Fibroblast of villous mesenchyme (primary cell): ENCODE results near the gene TXNDC16. TPM values are rescaled to one million over a fixed set of nuclear protein-coding genes. Genes with fewer than 3 reads are reported as not detected.
A peak's percentile ranks its signal among the peaks of the same experiment; 100 is the strongest.
"Not testable (repeated sequence)": the region's sequence is repeated elsewhere in the genome, so short reads cannot be mapped to it uniquely, and the experiment has no call there.

Experiments used
- DNase-seq: peaks from one replicate; pipeline ENCODE4 v3.0.0-alpha.2; 2010; ENCODE audit warnings: low read depth
- H3K4me3 ChIP-seq: 2 replicates; pipeline ENCODE4 v1.5.1; 2011; ENCODE audit warnings: low read depth, mild to moderate bottlenecking, low read length
- CTCF ChIP-seq: IDR thresholded peaks from 2 replicates; pipeline ENCODE4 v1.5.1; 2012; ENCODE audit warnings: low read depth, mild to moderate bottlenecking, low read length; ENCODE audit not compliant: insufficient read depth
- total RNA-seq: library from RNA; depleted of rRNA; stranded (reverse); fragments of >200 nt; gene quantifications from 2 replicates; pipeline ENCODE4 v1.2.3, GENCODE V29; 2012

TXNDC16 gene
- total RNA-seq, 1 donor, result 3.0 TPM

GRCh38 chr14:52589646-52590045 lies 37.3 kb upstream of the TXNDC16 start:
- no peak for TF ChIP-seq CTCF
- DNase-seq, result peak; percentile 5
- H3K4me3 ChIP-seq, result no peak overlapping the region

GRCh38 chr14:52583544-52583943 lies 31.2 kb upstream of the TXNDC16 start:
- no peak overlapping the region for H3K4me3 ChIP-seq
- no peak for DNase-seq
- no peak for TF ChIP-seq CTCF

GRCh38 chr14:52575858-52576257 lies 23.6 kb upstream of the TXNDC16 start:
- H3K4me3 ChIP-seq, result no peak overlapping the region
- no peak for DNase-seq
- TF ChIP-seq CTCF, result no peak

- not testable (repeated sequence) for H3K4me3 ChIP-seq, DNase-seq
Measured at GRCh38 chr14:52568454-52568853, 16.1 kb upstream of the TXNDC16 start.

- DNase-seq, result peak; percentile 35
- no peak overlapping the region for H3K4me3 ChIP-seq
- no peak for TF ChIP-seq CTCF
Measured at GRCh38 chr14:52563120-52563519, 10.8 kb upstream of the TXNDC16 start.

- no peak for TF ChIP-seq CTCF
- H3K4me3 ChIP-seq, result no peak overlapping the region
- no peak for DNase-seq
Measured at GRCh38 chr14:52558688-52559087, 6.4 kb upstream of the TXNDC16 start.

GRCh38 chr14:52553671-52554575 lies 1.6 kb upstream of the TXNDC16 start:
- DNase-seq, result peak; percentile 86

More at GRCh38 chr14:52553671-52554575, 1.6 kb upstream of the TXNDC16 start:
- no peak for TF ChIP-seq CTCF
- H3K4me3 ChIP-seq, result peak overlapping the region; percentile 76
